ENCODE results near the gene HECA.
"Not testable (repeated sequence)": the region's sequence is repeated elsewhere in the genome, so short reads cannot be mapped to it uniquely, and the experiment has no call there.

Gene HECA

DNA sequence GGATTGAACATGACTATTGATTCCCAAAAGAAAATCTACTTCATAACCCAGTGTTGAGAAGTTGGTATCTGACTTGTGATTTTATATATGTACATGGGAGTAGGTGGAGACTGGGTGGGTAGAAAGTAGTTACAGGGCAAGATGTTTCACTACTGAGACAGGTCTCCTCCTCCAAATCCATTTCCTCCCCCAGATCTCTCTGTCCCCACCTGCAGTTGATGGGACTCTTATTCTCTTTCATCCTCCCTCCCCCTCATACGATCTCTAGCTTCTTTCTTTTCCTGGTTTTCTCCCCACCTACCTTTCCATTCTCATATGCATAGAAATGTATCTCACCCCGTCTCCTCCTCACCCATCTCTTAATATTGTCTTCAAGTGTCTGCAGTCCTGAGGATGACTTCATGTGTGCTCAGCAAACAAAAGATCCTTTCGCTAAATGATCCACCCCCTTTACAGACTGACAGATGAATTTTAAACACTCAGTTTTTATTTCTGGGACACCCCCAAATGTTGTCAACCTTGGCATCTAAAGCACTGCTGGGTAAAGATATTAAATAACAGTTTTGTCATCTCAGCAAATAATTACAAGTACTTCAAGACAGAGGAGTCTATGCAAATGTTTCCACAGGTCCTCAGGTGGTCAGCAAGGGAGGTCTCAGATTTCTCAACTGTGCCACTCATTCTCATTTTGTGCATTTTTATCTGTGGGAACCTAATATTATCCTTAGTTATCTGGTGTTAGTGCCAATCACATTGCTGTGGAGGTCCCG is 18.7 kb upstream of the HECA start:
- Histone ChIP-seq H2AFZ (ENCODE audit: low read length) (no peak overlapping the region), H3K27me3 (replicated peaks; ENCODE audit: insufficient read depth, low read length) (no peaks in the 10 kb centered on the region), H4K20me1 (ENCODE audit: insufficient read depth, low read length) (no peaks in the 10 kb centered on the region), H3K9me2 (replicated peaks; ENCODE audit: insufficient read depth, low read length) (no peaks in the 10 kb centered on the region), H3K9me3 (replicated peaks; ENCODE audit: insufficient read depth, low read length) (no peaks in the 10 kb centered on the region), H3K27ac (ENCODE audit: low read length) (no peak overlapping the region), H3K9ac (ENCODE audit: low read length) (no peak overlapping the region), H3K36me3 (replicated peaks; ENCODE audit: insufficient read depth, low read length) (no peaks in the 10 kb centered on the region), H3F3A (ENCODE audit: insufficient read depth, low read length) (no peaks in the 10 kb centered on the region), H3K79me2 (ENCODE audit: low read length) (no peaks in the 10 kb centered on the region), H3K4me3 (ENCODE audit: low read length) (no peak overlapping the region), H3K4me2 (ENCODE audit: low read depth, low read length) (no peak overlapping the region), H3K4me1 (ENCODE audit: low read length) (peaks cover 15% of the 10 kb centered on the region; the same call in 1 of the 2 replicates)
- DNase-seq: no peak
- no peak for TF ChIP-seq EZH2phosphoT487 (IDR thresholded peaks at IDR 0.05; ENCODE audit: low read length)
- no peak for TF ChIP-seq EZH2 (optimal IDR thresholded peaks at IDR 0.05; ENCODE audit: low read depth, low read length)
- TF ChIP-seq, protein P1, sequence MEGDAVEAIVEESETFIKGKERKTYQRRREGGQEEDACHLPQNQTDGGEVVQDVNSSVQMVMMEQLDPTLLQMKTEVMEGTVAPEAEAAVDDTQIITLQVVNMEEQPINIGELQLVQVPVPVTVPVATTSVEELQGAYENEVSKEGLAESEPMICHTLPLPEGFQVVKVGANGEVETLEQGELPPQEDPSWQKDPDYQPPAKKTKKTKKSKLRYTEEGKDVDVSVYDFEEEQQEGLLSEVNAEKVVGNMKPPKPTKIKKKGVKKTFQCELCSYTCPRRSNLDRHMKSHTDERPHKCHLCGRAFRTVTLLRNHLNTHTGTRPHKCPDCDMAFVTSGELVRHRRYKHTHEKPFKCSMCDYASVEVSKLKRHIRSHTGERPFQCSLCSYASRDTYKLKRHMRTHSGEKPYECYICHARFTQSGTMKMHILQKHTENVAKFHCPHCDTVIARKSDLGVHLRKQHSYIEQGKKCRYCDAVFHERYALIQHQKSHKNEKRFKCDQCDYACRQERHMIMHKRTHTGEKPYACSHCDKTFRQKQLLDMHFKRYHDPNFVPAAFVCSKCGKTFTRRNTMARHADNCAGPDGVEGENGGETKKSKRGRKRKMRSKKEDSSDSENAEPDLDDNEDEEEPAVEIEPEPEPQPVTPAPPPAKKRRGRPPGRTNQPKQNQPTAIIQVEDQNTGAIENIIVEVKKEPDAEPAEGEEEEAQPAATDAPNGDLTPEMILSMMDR (IDR thresholded peaks at IDR 0.05; ENCODE audit: low read length): no peak

DNA sequence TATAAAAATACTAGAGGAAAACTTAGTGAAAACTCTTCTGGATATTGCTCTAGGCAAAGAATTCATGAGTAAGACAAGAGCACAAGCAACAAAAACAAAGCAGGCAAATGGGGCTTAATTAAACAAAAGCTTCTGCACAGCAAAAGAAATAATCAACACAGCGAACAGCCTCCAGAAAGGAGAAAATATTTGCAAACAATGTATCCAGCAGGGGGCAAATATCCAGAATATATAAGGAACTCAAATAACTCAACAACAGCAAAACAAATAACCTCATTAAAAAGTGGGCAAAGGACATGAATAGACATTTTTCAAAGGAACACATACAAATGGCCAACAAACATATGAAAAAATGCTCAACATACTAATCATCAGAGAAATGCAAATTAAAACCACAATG is 17.1 kb upstream of the HECA start:
- H3F3A ChIP-seq (ENCODE audit: insufficient read depth, low read length): no peaks in the 10 kb centered on the region
- no peak for TF ChIP-seq EZH2phosphoT487 (IDR thresholded peaks at IDR 0.05; ENCODE audit: low read length)
- TF ChIP-seq EZH2 (optimal IDR thresholded peaks at IDR 0.05; ENCODE audit: low read depth, low read length): no peak
- TF ChIP-seq, protein P1 (IDR thresholded peaks at IDR 0.05; ENCODE audit: low read length): no peak
- no peak for DNase-seq
- no peak overlapping the region for H2AFZ ChIP-seq (ENCODE audit: low read length)
- no peaks in the 10 kb centered on the region for H4K20me1 ChIP-seq (ENCODE audit: insufficient read depth, low read length)
- H3K27ac ChIP-seq (ENCODE audit: low read length): no peak overlapping the region
- H3K4me1 ChIP-seq (ENCODE audit: low read length): peaks cover 15% of the 10 kb centered on the region; the same call in 1 of the 2 replicates
- no peak overlapping the region for H3K4me2 ChIP-seq (ENCODE audit: low read depth, low read length)
- H3K36me3 ChIP-seq (replicated peaks; ENCODE audit: insufficient read depth, low read length): no peaks in the 10 kb centered on the region
- no peaks in the 10 kb centered on the region for H3K9me2 ChIP-seq (replicated peaks; ENCODE audit: insufficient read depth, low read length)
- H3K9ac ChIP-seq (ENCODE audit: low read length): no peak overlapping the region
- H3K79me2 ChIP-seq (ENCODE audit: low read length): no peaks in the 10 kb centered on the region
- no peaks in the 10 kb centered on the region for H3K9me3 ChIP-seq (replicated peaks; ENCODE audit: insufficient read depth, low read length)
- H3K4me3 ChIP-seq (ENCODE audit: low read length): no peak overlapping the region
- no peaks in the 10 kb centered on the region for H3K27me3 ChIP-seq (replicated peaks; ENCODE audit: insufficient read depth, low read length)

DNA sequence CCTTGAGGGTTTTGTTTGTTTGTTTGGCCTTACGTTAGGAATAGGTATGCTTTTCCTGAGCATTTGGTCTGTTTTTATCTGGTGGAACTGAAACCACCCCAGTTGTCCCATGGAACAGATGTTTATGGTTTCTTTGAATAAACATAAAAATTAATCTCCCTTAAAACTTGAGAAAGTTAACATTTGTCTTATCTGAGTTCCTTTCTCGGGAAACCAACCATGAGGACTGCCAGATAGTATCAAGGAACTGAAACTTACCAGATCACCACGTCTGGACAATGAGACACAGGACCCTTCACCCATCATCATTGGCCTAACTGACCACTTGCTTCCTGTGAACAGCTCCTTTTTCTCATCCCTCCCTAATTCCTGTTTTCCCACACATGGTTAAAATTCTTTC is 15.3 kb upstream of the HECA start:
- Histone ChIP-seq H3K79me2 (ENCODE audit: low read length) (no peaks in the 10 kb centered on the region), H4K20me1 (ENCODE audit: insufficient read depth, low read length) (no peaks in the 10 kb centered on the region), H3K9me3 (replicated peaks; ENCODE audit: insufficient read depth, low read length) (no peaks in the 10 kb centered on the region), H3K36me3 (replicated peaks; ENCODE audit: insufficient read depth, low read length) (no peaks in the 10 kb centered on the region), H3K9me2 (replicated peaks; ENCODE audit: insufficient read depth, low read length) (no peaks in the 10 kb centered on the region), H3K4me1 (ENCODE audit: low read length) (peaks cover 12% of the 10 kb centered on the region; the same call in 1 of the 2 replicates), H3K9ac (ENCODE audit: low read length) (no peak overlapping the region), H3K4me2 (ENCODE audit: low read depth, low read length) (no peak overlapping the region), H2AFZ (ENCODE audit: low read length) (no peak overlapping the region), H3K27me3 (replicated peaks; ENCODE audit: insufficient read depth, low read length) (no peaks in the 10 kb centered on the region), H3K27ac (ENCODE audit: low read length) (no peak overlapping the region), H3F3A (ENCODE audit: insufficient read depth, low read length) (no peaks in the 10 kb centered on the region), H3K4me3 (ENCODE audit: low read length) (no peak overlapping the region)
- TF ChIP-seq EZH2phosphoT487 (IDR thresholded peaks at IDR 0.05; ENCODE audit: low read length): no peak
- TF ChIP-seq, protein P1 (IDR thresholded peaks at IDR 0.05; ENCODE audit: low read length): no peak
- TF ChIP-seq EZH2 (optimal IDR thresholded peaks at IDR 0.05; ENCODE audit: low read depth, low read length): no peak
- no peak for DNase-seq

DNA sequence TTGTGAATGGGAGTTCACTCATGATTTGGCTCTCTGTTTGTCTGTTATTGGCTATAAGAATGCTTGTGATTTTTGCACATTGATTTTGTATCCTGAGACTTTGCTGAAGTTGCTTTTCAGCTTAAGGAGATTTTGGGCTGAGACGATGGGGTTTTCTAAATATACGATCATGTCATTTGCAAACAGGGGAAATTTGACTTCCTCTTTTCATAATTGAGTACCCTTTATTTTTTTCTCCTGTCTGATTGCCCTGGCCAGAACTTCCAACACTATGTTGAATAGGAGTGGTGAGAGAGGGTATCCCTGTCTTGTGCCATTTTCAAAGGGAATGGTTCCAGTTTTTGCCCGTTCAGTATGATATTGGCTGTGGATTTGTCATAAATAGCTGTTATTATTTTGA is 12.1 kb upstream of the HECA start:
- not testable (repeated sequence) for H3F3A ChIP-seq (ENCODE audit: insufficient read depth, low read length); H3K79me2 ChIP-seq (ENCODE audit: low read length)

More for the DNA sequence above, 12.1 kb upstream of the HECA start:
- not testable (repeated sequence) for H3K36me3 ChIP-seq (replicated peaks; ENCODE audit: insufficient read depth, low read length); H4K20me1 ChIP-seq (ENCODE audit: insufficient read depth, low read length); H3K4me3 ChIP-seq (ENCODE audit: low read length); H3K9me2 ChIP-seq (replicated peaks; ENCODE audit: insufficient read depth, low read length); H2AFZ ChIP-seq (ENCODE audit: low read length); H3K27ac ChIP-seq (ENCODE audit: low read length); H3K27me3 ChIP-seq (replicated peaks; ENCODE audit: insufficient read depth, low read length); H3K4me1 ChIP-seq (ENCODE audit: low read length); H3K9me3 ChIP-seq (replicated peaks; ENCODE audit: insufficient read depth, low read length); DNase-seq; H3K9ac ChIP-seq (ENCODE audit: low read length); H3K4me2 ChIP-seq (ENCODE audit: low read depth, low read length)

Data from MM.1S (cell line).